Fibroblast of upper back skin (primary cell): ENCODE measurements around the gene SHROOM1.
"Not testable (repeated sequence)": the region's sequence is repeated elsewhere in the genome, so short reads cannot be mapped to it uniquely, and the experiment has no call there.

Source experiments
- DNase-seq: peaks from one replicate; pipeline ENCODE4 v3.0.0-alpha.2; 2013

Gene SHROOM1

GRCh38 chr5:132822650-132823480 lies 7.6 kb downstream of the SHROOM1 start:
- DNase-seq: no peak

GRCh38 chr5:132821791-132822190 lies 8.7 kb downstream of the SHROOM1 start:
- DNase-seq: peak; percentile 34

DNA sequence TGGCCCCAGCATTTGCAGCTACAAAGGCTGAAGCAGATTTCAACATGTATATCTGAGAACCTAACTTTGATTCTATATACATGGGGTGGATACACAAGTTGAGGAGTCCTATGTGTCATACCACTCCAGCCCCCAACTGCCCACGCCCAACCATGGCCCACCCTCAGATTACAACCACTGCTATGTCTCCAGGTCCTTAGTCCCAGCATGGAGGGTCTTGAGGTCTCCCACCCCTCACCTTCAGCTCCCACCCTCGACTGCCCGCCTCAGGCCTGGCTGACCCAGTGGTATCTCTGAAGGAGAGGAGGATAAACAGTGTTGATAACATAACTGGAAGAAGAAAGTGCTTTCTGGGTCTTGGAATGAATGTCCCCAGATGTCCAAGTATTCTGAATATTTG lies 9.1 kb downstream of the SHROOM1 start:
- no peak for DNase-seq

GRCh38 chr5:132820162-132820754 lies 10.2 kb downstream of the SHROOM1 start:
- peak; percentile 85 for DNase-seq

DNA sequence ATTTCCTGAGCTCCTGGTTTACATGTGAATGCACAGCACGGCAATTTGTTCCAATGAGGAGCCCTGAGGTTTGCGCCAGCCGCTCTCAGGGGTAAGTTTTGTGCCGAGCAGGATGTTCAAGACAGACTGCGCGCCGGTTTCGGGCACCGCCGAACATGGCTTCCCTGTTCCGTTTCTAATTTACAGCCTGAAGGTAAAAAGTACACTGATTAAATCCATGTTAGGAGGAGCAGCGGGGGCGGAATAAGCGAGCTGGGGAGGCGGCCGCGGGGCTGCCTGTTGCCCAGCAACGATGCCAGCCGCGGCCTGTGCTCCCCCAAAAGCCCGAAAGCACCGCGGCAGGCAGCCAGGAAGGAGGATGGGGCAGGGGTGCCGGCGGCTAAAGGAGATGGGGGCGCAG lies 11.0 kb downstream of the SHROOM1 start:
- no peak for DNase-seq

DNA sequence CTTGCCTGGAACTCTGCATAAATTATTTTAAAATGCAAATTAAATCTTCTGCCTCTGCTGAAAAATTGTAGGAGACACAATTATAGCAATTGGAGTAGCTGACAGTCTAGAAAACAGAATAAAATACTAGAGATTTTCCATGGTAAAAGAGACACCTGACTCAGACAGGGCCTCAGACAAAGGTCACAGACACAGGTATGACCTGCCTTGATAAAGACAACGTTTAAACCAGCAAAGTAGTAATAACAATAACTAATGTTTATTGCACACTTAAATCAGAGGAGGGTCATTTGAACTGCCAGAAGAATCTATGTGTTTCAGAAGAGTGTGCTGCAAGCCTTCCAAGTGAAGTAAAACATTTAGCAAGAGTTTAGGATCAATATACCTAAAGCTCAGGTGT lies 13.4 kb downstream of the SHROOM1 start:
- DNase-seq: no peak

DNA sequence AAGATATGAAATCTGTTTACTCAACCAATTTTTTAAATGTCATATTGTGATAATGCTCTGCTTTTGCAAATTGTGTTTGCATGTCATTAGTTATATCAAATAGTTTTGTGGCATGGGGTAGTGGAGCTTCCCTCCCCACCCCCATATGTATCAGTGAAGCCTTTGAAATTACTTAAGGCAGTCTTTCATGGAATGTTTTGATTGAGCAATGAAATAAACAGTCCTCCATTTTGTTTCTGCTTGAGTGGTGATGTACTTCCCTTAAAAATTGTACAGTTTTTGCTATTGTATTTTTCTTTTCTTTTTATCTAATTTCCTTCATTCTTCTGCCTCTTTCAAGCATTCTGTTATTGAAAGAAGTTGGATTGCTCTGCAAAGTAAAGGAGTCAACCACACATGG lies 13.9 kb downstream of the SHROOM1 start:
- no peak for DNase-seq

GRCh38 chr5:132816083-132816482 lies 14.4 kb downstream of the SHROOM1 start:
- DNase-seq: no peak

DNA sequence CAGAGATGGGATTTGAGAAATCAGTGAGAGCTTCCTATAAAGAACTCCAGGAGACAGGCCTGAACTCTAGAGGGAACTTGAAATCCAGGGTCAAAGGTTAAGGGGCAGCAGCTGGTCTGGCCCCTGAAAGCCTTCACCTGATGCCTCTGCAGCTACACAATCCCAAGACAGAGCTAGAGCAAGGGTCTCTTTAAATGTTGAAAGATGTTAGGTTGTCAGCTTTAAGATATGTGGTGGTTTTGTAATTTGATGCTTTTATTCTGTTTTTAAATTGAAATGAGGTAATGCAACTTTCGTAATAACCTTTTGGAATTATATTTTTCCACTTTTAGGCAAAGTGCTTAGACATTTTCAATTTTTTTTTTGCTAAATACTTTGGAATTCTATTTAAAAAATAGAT lies 15.0 kb downstream of the SHROOM1 start:
- DNase-seq: no peak

- DNase-seq: no peak
These were observed 15.7 kb downstream of the SHROOM1 start for GRCh38 chr5:132814503-132815294.

DNA sequence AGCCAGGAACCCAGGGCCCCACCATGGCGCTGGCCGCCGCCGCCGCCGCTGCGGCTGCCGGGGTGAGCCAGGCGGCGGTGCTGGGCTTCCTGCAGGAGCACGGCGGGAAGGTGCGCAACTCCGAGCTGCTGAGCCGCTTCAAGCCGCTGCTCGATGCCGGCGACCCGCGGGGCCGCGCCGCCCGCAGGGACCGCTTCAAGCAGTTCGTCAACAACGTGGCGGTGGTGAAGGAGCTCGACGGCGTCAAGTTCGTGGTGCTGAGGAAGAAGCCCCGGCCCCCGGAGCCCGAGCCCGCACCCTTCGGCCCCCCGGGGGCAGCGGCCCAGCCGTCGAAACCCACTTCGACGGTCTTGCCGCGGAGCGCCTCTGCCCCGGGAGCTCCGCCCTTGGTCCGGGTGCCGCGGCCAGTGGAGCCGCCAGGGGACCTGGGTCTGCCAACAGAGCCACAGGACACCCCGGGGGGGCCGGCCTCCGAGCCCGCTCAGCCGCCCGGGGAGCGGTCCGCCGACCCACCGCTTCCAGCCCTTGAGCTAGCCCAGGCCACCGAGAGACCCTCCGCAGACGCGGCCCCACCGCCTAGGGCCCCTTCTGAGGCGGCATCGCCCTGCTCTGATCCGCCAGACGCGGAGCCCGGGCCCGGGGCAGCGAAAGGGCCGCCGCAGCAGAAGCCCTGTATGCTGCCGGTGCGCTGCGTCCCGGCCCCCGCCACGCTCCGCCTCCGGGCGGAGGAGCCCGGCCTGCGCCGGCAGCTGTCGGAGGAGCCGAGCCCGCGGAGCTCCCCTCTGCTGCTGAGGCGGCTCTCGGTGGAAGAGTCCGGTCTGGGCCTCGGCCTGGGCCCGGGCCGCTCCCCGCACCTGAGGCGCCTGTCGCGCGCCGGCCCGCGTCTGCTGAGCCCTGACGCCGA lies 16.6 kb downstream of the SHROOM1 start:
- DNase-seq: no peak

DNA sequence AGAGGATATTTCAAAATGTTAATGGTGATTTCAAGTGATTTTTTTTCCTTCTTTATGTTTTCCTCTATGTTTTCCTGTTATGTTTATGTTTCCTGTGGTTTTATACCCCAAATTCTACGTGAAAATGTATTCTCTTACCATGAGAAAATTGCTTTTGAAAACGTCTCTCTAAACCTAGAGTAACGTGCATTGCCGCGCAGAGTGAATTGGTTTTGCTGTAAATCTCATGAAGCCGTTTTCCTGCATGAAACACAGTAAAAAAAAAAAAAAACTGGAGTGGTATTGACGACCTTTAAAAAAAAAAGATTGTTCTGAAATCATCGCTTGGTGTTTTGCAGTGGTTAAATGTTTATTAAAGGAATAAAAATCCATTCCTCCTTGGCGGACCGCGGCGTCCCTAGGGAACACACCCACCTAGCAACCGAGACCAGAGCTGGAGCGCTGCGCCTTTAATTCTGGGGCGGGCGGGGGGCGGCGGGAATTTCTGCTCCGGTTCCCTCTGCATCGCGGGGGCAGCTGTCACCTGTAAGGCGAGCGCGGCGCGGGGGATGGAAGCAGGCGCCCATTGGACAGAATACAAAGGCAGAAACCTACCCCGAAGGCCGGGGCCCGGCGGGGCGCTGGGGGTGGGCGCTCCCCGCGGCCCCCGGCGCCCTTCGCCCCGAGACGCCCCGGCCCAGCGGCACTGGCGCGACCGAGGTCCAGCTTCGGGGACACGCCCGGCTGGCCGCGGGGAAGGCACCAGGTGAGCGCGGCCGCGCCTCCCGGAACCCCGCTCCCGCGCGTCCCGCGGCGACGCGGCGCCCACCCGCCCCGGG lies 17.5 kb downstream of the SHROOM1 start, which contains the start of gene SOWAHA:
TSS of gene SOWAHA (plus strand) at position 522 of the 818 bp plus-strand sequence. CDS start 320 bp downstream, outside the sequence.
- DNase-seq: no peak

GRCh38 chr5:132812123-132812765 lies 18.2 kb downstream of the SHROOM1 start:
- no peak for DNase-seq

GRCh38 chr5:132810605-132811004 lies 19.8 kb downstream of the SHROOM1 start:
- DNase-seq: no peak

DNA sequence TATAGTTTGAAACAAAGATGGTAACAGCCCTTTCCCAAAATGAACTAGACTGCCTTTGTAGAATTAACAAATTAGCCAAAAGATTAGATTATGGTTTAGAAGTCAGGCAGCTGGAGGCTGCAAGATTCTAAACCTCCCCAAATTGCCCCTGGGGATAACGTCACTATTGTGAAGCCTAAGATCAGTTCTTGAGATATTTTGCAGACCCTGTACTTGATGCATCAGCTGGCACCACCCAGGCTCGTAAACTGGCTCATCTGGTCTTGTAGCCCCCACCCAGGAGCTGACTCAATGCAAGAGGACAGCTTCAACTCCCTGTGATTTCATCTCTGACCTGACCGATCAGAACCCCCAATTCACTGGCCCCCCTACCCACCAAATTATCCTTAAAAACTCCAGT lies 21.6 kb downstream of the SHROOM1 start:
- DNase-seq: no peak

DNA sequence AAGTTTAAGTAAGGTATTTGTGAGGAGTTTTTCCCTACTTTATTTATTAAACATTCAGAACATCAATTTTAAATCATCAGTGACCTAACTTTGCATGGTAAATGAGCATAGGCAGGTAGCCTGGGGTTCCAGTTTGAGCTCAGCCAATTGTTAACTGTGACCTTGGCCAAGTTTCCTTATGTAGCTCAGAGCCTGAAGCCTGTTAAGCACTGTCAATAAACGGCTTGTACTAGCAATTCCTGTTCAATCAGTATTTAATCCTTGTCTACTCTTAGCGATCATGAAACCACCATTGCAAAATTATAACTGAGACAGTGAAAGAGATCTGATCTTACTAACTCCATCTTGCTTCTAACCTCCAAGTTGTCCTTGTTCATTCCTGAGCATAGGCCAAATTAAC lies 22.0 kb downstream of the SHROOM1 start:
- DNase-seq: no peak

GRCh38 chr5:132807163-132807838 lies 23.1 kb downstream of the SHROOM1 start:
- no peak for DNase-seq

DNA sequence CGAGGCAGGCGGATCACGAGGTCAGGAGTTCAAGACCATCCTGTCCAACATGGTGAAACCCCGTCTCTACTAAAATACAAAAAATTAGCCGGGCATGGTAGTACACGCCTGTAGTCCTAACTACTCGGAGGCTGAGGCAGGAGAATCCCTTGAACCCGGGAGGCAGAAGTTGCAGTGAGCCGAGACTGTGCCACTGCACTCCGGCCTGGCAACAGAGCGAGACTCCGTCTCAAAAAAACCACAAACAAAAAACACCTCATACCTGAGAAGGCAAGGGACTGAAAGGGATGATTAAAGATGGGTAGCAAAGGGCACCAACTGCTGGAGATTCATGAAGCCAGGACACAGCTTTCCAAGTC lies 23.7 kb downstream of the SHROOM1 start:
- DNase-seq: not testable (repeated sequence)

DNA sequence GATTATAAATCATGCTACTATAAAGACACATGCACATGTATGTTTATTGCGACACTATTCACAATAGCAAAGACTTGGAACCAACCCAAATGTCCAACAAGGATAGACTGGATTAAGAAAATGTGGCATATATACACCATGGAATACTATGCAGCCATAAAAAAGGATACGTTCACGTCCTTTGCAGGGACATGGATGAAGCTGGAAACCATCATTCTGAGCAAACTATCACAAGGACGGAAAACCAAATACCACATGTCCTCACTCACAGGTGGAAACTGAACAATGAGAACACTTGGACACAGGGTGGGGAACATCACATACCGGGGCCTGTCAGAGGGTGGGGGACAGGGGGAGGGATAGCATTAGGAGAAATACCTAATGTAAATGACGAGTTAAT lies 24.6 kb downstream of the SHROOM1 start:
- not testable (repeated sequence) for DNase-seq

DNA sequence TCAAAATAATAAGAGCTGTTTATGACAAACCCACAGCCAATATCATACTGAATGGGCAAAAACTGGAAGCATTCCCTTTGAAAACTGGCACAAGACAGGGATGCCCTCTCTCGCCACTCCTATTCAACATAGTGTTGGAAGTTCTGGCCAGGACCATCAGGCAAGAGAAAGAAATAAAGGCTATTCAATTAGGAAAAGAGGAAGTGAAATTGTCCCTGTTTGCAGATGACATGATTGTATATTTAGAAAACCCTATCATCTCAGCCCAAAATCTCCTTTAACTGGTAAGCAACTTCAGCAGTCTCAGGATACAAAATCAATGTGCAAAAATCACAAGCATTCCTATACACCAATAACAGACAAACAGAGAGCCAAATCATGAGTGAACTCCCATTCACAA lies 26.2 kb downstream of the SHROOM1 start:
- not testable (repeated sequence) for DNase-seq

- DNase-seq: not testable (repeated sequence)
These were observed 27.8 kb downstream of the SHROOM1 start for GRCh38 chr5:132802685-132803066.
